ENCODE results near the gene HHAT.

- TF ChIP-seq EZH2 (IDR thresholded peaks at IDR 0.05; ENCODE audit: insufficient read depth, poor library complexity, severe bottlenecking) (no peak), EZH2phosphoT487 (IDR thresholded peaks at IDR 0.05; ENCODE audit: insufficient read depth, low read depth) (no peak)
Measured at GRCh38 chr1:210617293-210617692, 288.6 kb downstream of the HHAT start.

Data from GM23248 (cell line).